ENCODE data around the gene CSTA. TPM values are rescaled to one million over a fixed set of nuclear protein-coding genes. Genes with fewer than 3 reads are reported as not detected.

Gene CSTA
- total and polyA plus RNA-seq, 2 of the 8 experiments (the other 6 are each of a cell fraction or from before 2014, with no cell fraction given): not detected

GRCh38 chr3:122314228-122314876 lies 10.7 kb upstream of the CSTA start:
- H3K23ac ChIP-seq (ENCODE audit: insufficient read length): no peak overlapping the region
- H3K23me2 ChIP-seq (ENCODE audit: low read depth, low read length): 0 out of 2 replicates have a peak, but pooled peaks cover 2% of the 10 kb centered on the region
- no peak overlapping the region for H3K14ac ChIP-seq (ENCODE audit: insufficient read length)
- no peak overlapping the region for H3K18ac ChIP-seq (ENCODE audit: extremely low read depth, low read length)
- H3K9me3 ChIP-seq (ENCODE audit: insufficient read depth in 2 of 2, low read depth in 1 of 2, low read length in 1 of 2): 0 out of 4 replicates have a peak, but pooled peaks cover 0 to 2% of the 10 kb centered on the region in 2 experiments
- no peak overlapping the region for H2BK20ac ChIP-seq (ENCODE audit: low read length)
- H2BK12ac ChIP-seq (ENCODE audit: low read depth, low read length): no peak overlapping the region
- no peak overlapping the region for H3K56ac ChIP-seq (replicated peaks; ENCODE audit: insufficient read length, low read depth, low read length)
- H3K36me3 ChIP-seq (ENCODE audit: control insufficient read depth in 2 of 4, insufficient read depth in 4 of 4, low read length in 3 of 4): no peaks in the 10 kb centered on the region
- FAIRE-seq (no peak), DNase-seq (ENCODE audit: low read depth in 1 of 2, low spot score in 2 of 2) (no peak)
- no peaks in the 10 kb centered on the region for H3K79me1 ChIP-seq (ENCODE audit: low read depth, low read length)
- ChIA-PET CTCF (ENCODE audit: partially characterized antibody) (interaction anchor here (0.6 to 5.5 kb wide), 14 partner anchors 8 to 363 kb away, joined by 3 to 25 read pairs (median 4); partner anchors contain the start of gene CSTA), POLR2A (ENCODE audit: partially characterized antibody) (no interaction called here)
- no peaks in the 10 kb centered on the region for H3K79me2 ChIP-seq (ENCODE audit: control insufficient read depth in 1 of 2, insufficient read depth in 2 of 2, low read length in 2 of 2)
- no peaks in the 10 kb centered on the region for H4K20me1 ChIP-seq (replicated peaks in 1 of 2; ENCODE audit: control insufficient read depth in 1 of 2, insufficient read depth in 2 of 2, low read length in 2 of 2)
- H2AK5ac ChIP-seq (ENCODE audit: low read depth, low read length): no peak overlapping the region
- H3K9ac ChIP-seq (replicated peaks in 1 of 4; ENCODE audit: extremely low read depth in 1 of 4, low read depth in 3 of 4, low read length in 3 of 4): no peak overlapping the region
- no peak overlapping the region for H4K91ac ChIP-seq (replicated peaks; ENCODE audit: insufficient read length, low read length)
- 93% methylated on average over 2 of the region's 2 CpGs; no CpG with 5 or more reads in 1 of the 2 experiments for WGBS, 2 experiments (ENCODE audit: extremely low coverage in 1 of 2, insufficient coverage in 1 of 2, insufficient read length in 1 of 2, insufficient replicate concordance in 2 of 2, low coverage in 1 of 2, low lambda C conversion rate in 2 of 2, missing lambda C conversion rate in 1 of 2)
- H4K8ac ChIP-seq (ENCODE audit: extremely low read depth, insufficient read depth, low read length): no peak overlapping the region
- H2AFZ ChIP-seq (ENCODE audit: low read length): peak overlapping the region; percentile 98; the same call in 1 of the 2 replicates
- H3K4me1 ChIP-seq (replicated peaks in 1 of 4; ENCODE audit: control insufficient read depth in 3 of 4, insufficient read depth in 4 of 4, low read length in 3 of 4): peaks cover 0 to 3% (median 1%) of the 10 kb centered on the region in 4 experiments; a peak in 3 of 7 replicates
- no peak overlapping the region for H2BK120ac ChIP-seq (replicated peaks; ENCODE audit: low read depth, low read length)
- H3K27ac ChIP-seq (ENCODE audit: low read depth, low read length): no peak overlapping the region
- H3K4ac ChIP-seq (replicated peaks; ENCODE audit: insufficient read length, low read depth, low read length): no peak overlapping the region
- no peak overlapping the region for H3K4me2 ChIP-seq (ENCODE audit: insufficient read depth in 1 of 2, low read depth in 2 of 2, low read length in 2 of 2)
- H3K27me3 ChIP-seq (replicated peaks in 1 of 4; ENCODE audit: control insufficient read depth in 3 of 4, extremely low read depth in 1 of 4, insufficient read depth in 3 of 4, low read length in 3 of 4): no peaks in the 10 kb centered on the region; a peak in 1 of 7 replicates
- TF ChIP-seq EZH2 (IDR thresholded peaks at IDR 0.05; ENCODE audit: low read depth, low read length, severe bottlenecking) (no peak), FOSL1 (IDR thresholded peaks at IDR 0.05; ENCODE audit: insufficient read depth, low read depth, low read length) (no peak), BCL11A (IDR thresholded peaks at IDR 0.05; ENCODE audit: low read depth in 2 of 2, low read length in 2 of 2) (no peak), SP4 (IDR thresholded peaks at IDR 0.05; ENCODE audit: low read length) (no peak), KDM5A (IDR thresholded peaks at IDR 0.05; ENCODE audit: low read length) (no peak), SRF (IDR thresholded peaks at IDR 0.05; ENCODE audit: low read depth, low read length) (no peak), SP1 (IDR thresholded peaks at IDR 0.05; ENCODE audit: low read depth, low read length) (no peak), ZNF274 (IDR thresholded peaks at IDR 0.05; ENCODE audit: borderline replicate concordance, extremely low read depth, low read length) (no peak), YY1 (IDR thresholded peaks at IDR 0.05; ENCODE audit: low read depth, low read length) (no peak), BACH1 (IDR thresholded peaks at IDR 0.05; ENCODE audit: low read length) (no peak), RBBP5 (IDR thresholded peaks at IDR 0.05; ENCODE audit: borderline replicate concordance, low read depth, low read length) (no peak), RNF2 (IDR thresholded peaks at IDR 0.05; ENCODE audit: borderline replicate concordance, low read depth, low read length, missing control alignments, poor library complexity, severe bottlenecking) (no peak)
- H4K5ac ChIP-seq (ENCODE audit: insufficient read length, low read depth, low read length): no peak overlapping the region
- no peak overlapping the region for H2BK5ac ChIP-seq (ENCODE audit: low read depth, low read length)
- no peak overlapping the region for H2BK15ac ChIP-seq (ENCODE audit: low read length)
- H3K4me3 ChIP-seq (ENCODE audit: extremely low read depth in 1 of 4, insufficient read depth in 2 of 4, low read depth in 3 of 4, low read length in 4 of 4): no peak overlapping the region

All from H1 (cell line).